Hepatocyte (in vitro differentiated cells): Measurements from ENCODE around the gene ARHGEF4. TPM values are rescaled to one million over a fixed set of nuclear protein-coding genes. Genes with fewer than 3 reads are reported as not detected.

Experiments used
- DNase-seq: peaks from one replicate; pipeline ENCODE4 v3.0.0-alpha.2; 2016; ENCODE audit warnings: low spot score
- H2AFZ ChIP-seq: fragments of 200-600 bp; sonication (generic); 2 replicates; pipeline ENCODE4 v1.6.0; 2016; ENCODE audit warnings: antibody characterized with exemption, mild to moderate bottlenecking
- H3K27ac ChIP-seq: fragments of 200-600 bp; sonication (generic); 2 replicates; pipeline ENCODE4 v1.5.1; 2016; ENCODE audit warnings: mild to moderate bottlenecking
- H3K27me3 ChIP-seq: fragments of 200-600 bp; sonication (generic); 2 replicates; pipeline ENCODE4 v1.6.1; 2016
- H3K36me3 ChIP-seq: fragments of 200-600 bp; sonication (generic); replicated peaks from 2 replicates; pipeline ENCODE4 v1.5.1; 2016; ENCODE audit warnings: low read depth; ENCODE audit not compliant: insufficient read depth
- H3K4me1 ChIP-seq: fragments of 200-600 bp; sonication (generic); 2 replicates; pipeline ENCODE4 v1.5.1; 2016; ENCODE audit warnings: mild to moderate bottlenecking, moderate library complexity; ENCODE audit not compliant: insufficient read depth
- H3K4me2 ChIP-seq: fragments of 200-600 bp; sonication (generic); 2 replicates; pipeline ENCODE4 v1.6.0; 2016
- H3K4me3 ChIP-seq: fragments of 200-600 bp; sonication (generic); 2 replicates; pipeline ENCODE4 v1.5.1; 2016; ENCODE audit warnings: mild to moderate bottlenecking
- H3K79me2 ChIP-seq: fragments of 200-600 bp; sonication (generic); 2 replicates; pipeline ENCODE4 v1.6.0; 2017; ENCODE audit warnings: mild to moderate bottlenecking
- H3K9me2 ChIP-seq: fragments of 200-600 bp; sonication (generic); replicated peaks from 2 replicates; pipeline ENCODE4 v1.6.0; 2017; ENCODE audit warnings: mild to moderate bottlenecking; ENCODE audit not compliant: insufficient read depth
- H3K9me3 ChIP-seq: fragments of 200-600 bp; sonication (generic); 2 replicates; pipeline ENCODE4 v1.5.1; 2016; ENCODE audit warnings: low read depth, mild to moderate bottlenecking
- H4K20me1 ChIP-seq: fragments of 200-600 bp; sonication (generic); 2 replicates; pipeline ENCODE4 v1.6.0; 2016; ENCODE audit warnings: mild to moderate bottlenecking; ENCODE audit not compliant: insufficient read depth, poor library complexity, severe bottlenecking
- CTCF ChIP-seq: fragments of 200-600 bp; sonication (generic); IDR thresholded peaks from 2 replicates; pipeline ENCODE4 v1.5.1; 2016; ENCODE audit warnings: antibody characterized with exemption, mild to moderate bottlenecking; ENCODE audit not compliant: poor library complexity
- EZH2 ChIP-seq: fragments of 200-600 bp; sonication (generic); IDR thresholded peaks from 2 replicates; pipeline ENCODE4 v1.6.1; 2016; ENCODE audit warnings: antibody characterized with exemption, mild to moderate bottlenecking, borderline replicate concordance
- EZH2phosphoT487 ChIP-seq: fragments of 200-600 bp; sonication (generic); IDR thresholded peaks from one replicate; pipeline ENCODE4 v1.6.1; 2018; ENCODE audit warnings: antibody characterized with exemption, mild to moderate bottlenecking, low read depth, moderate library complexity; ENCODE audit not compliant: unreplicated experiment, severe bottlenecking
- WGBS: methylation state at CpG from one replicate; pipeline ENCODE4 v1.1.6; 2016; ENCODE audit warnings: low lambda C conversion rate; ENCODE audit errors: missing lambda C conversion rate; 5-methylcytosine and 5-hydroxymethylcytosine counted together
- polyA plus RNA-seq: library from polyadenylated mRNA; unstranded; fragments of >200 nt; fragmentation: Nextera tagmentation; extraction: Ambion mirVana; gene quantifications from 2 replicates; pipeline ENCODE4 v1.2.1, GENCODE V29; 2016
- total RNA-seq: library from RNA; depleted of rRNA; stranded (reverse); fragments of >200 nt; gene quantifications from 2 replicates; pipeline ENCODE4 v1.2.3, GENCODE V29; 2014

Gene ARHGEF4
- total and polyA plus RNA-seq, 2 experiments from 2014 or later, result 11.2 to 15.8 TPM

- Histone ChIP-seq H3K9me3 (no peaks in the 10 kb centered on the region), H2AFZ (no peak overlapping the region), H3K27ac (no peak overlapping the region), H4K20me1 (peaks cover 79% of the 10 kb centered on the region), H3K4me1 (no peaks in the 10 kb centered on the region), H3K4me3 (no peak overlapping the region), H3K36me3 (no peaks in the 10 kb centered on the region), H3K9me2 (no peaks in the 10 kb centered on the region), H3K27me3 (no peaks in the 10 kb centered on the region), H3K4me2 (no peak overlapping the region), H3K79me2 (peaks cover 83% of the 10 kb centered on the region)
- DNase-seq, result no peak
- TF ChIP-seq EZH2phosphoT487 (no peak), EZH2 (no peak), CTCF (no peak)
- WGBS, result 91% methylated on average over 5 of the region's 5 CpGs
Observed at GRCh38 chr2:131056204-131056931, 219.7 kb downstream of the ARHGEF4 start.

- DNase-seq, result no peak
- Histone ChIP-seq H3K9me2 (no peaks in the 10 kb centered on the region), H3K79me2 (peaks cover 85% of the 10 kb centered on the region), H3K9me3 (no peaks in the 10 kb centered on the region), H3K4me3 (no peak overlapping the region), H4K20me1 (peaks cover 84% of the 10 kb centered on the region), H2AFZ (no peak overlapping the region), H3K36me3 (no peaks in the 10 kb centered on the region), H3K4me1 (no peaks in the 10 kb centered on the region), H3K4me2 (no peak overlapping the region), H3K27me3 (no peaks in the 10 kb centered on the region), H3K27ac (no peak overlapping the region)
- 94% methylated on average over 4 of the region's 4 CpGs for WGBS
- no peak for TF ChIP-seq EZH2
- no peak for TF ChIP-seq CTCF
Observed at GRCh38 chr2:131056932-131057287, 220.2 kb downstream of the ARHGEF4 start.

GRCh38 chr2:131058214-131058843 lies 221.6 kb downstream of the ARHGEF4 start:
- Histone ChIP-seq H3K27me3 (no peaks in the 10 kb centered on the region), H3K79me2 (peaks cover 95% of the 10 kb centered on the region), H3K4me3 (no peak overlapping the region), H3K9me3 (no peaks in the 10 kb centered on the region), H4K20me1 (peaks cover 89% of the 10 kb centered on the region), H3K36me3 (no peaks in the 10 kb centered on the region), H3K9me2 (no peaks in the 10 kb centered on the region), H3K4me1 (no peaks in the 10 kb centered on the region), H3K27ac (no peak overlapping the region), H3K4me2 (no peak overlapping the region), H2AFZ (no peak overlapping the region)
- TF ChIP-seq EZH2phosphoT487, result no peak
- no peak for TF ChIP-seq CTCF
- TF ChIP-seq EZH2, result no peak
- no peak for DNase-seq
- WGBS, result 91% methylated on average over 8 of the region's 8 CpGs
